Nucleus accumbens (tissue), 56 donors: ENCODE data around the gene OR2C1.

Experiments
- DNase-seq, 56 donors: peaks; one replicate each; lab custom pipeline; 2025; lab: John Stamatoyannopoulos, UW

The OR2C1 gene

GRCh38 chr16:3355589-3355988 lies at the start of gene OR2C1:
OR2C1 (plus strand) TSS chr16:3355889; CDS start chr16:3355941, 52 bp downstream.
- no peak for DNase-seq

GRCh38 chr16:3306078-3306477 lies 49.6 kb upstream of the OR2C1 start:
- DNase-seq = no peak

GRCh38 chr16:3311496-3311895 lies 44.2 kb upstream of the OR2C1 start:
- no peak for DNase-seq

- no peak for DNase-seq
Measured at GRCh38 chr16:3317315-3317999, 38.2 kb upstream of the OR2C1 start.

- DNase-seq = no peak
Measured at GRCh38 chr16:3321816-3322215, 33.9 kb upstream of the OR2C1 start.

GRCh38 chr16:3327514-3327913 lies 28.2 kb upstream of the OR2C1 start:
- no peak for DNase-seq

GRCh38 chr16:3328104-3328503 lies 27.6 kb upstream of the OR2C1 start:
- DNase-seq = no peak

- DNase-seq = no peak
Measured at GRCh38 chr16:3328643-3329042, 27.0 kb upstream of the OR2C1 start.

- no peak for DNase-seq
Measured at GRCh38 chr16:3346041-3346440, 9.6 kb upstream of the OR2C1 start.

GRCh38 chr16:3347586-3347985 lies 8.1 kb upstream of the OR2C1 start:
- no peak for DNase-seq

- no peak for DNase-seq
Measured at GRCh38 chr16:3348547-3349167, 7.0 kb upstream of the OR2C1 start.

- no peak for DNase-seq
Measured at GRCh38 chr16:3349175-3349574, 6.5 kb upstream of the OR2C1 start.

- no peak for DNase-seq
Measured at GRCh38 chr16:3356118-3356517, 429 bp downstream of the OR2C1 start.

- no peak for DNase-seq
Measured at GRCh38 chr16:3358871-3359270, 3.2 kb downstream of the OR2C1 start.

GRCh38 chr16:3362931-3363330 lies 7.2 kb downstream of the OR2C1 start:
- no peak for DNase-seq

GRCh38 chr16:3363793-3364192 lies 8.1 kb downstream of the OR2C1 start:
- no peak for DNase-seq

GRCh38 chr16:3364774-3365427 lies 9.2 kb downstream of the OR2C1 start:
- peak; percentile 44 to 97 (median 86) for DNase-seq

GRCh38 chr16:3369073-3369472 lies 13.4 kb downstream of the OR2C1 start:
- DNase-seq = no peak

- no peak for DNase-seq
Measured at GRCh38 chr16:3375680-3376079, 20.0 kb downstream of the OR2C1 start.

GRCh38 chr16:3377917-3378316 lies 22.2 kb downstream of the OR2C1 start:
- no peak for DNase-seq

GRCh38 chr16:3383045-3383448 lies 27.4 kb downstream of the OR2C1 start:
- no peak for DNase-seq

- no peak for DNase-seq
Measured at GRCh38 chr16:3388325-3388724, 32.6 kb downstream of the OR2C1 start.
